Endothelial cell (in vitro differentiated cells): ENCODE results near the gene TMEM181. TPM values are rescaled to one million over a fixed set of nuclear protein-coding genes. Genes with fewer than 3 reads are reported as not detected.
A peak's percentile ranks its signal among the peaks of the same experiment; 100 is the strongest.

Experiments used
- DNase-seq: peaks from one replicate; pipeline ENCODE4 v3.0.0; 2021; ENCODE audit warnings: low spot score
- H3K27ac Mint-ChIP-seq: one replicate; pipeline ENCODE4 v1.8.0; 2021; ENCODE audit warnings: mixed read lengths, inconsistent platforms; ENCODE audit not compliant: unreplicated experiment
- H3K27me3 Mint-ChIP-seq: one replicate; pipeline ENCODE4 v1.8.0; 2021; ENCODE audit warnings: mild to moderate bottlenecking, moderate library complexity, mixed read lengths, inconsistent platforms; ENCODE audit not compliant: unreplicated experiment
- H3K36me3 Mint-ChIP-seq: one replicate; pipeline ENCODE4 v1.8.0; 2021; ENCODE audit warnings: mild to moderate bottlenecking, low read depth, mixed read lengths, inconsistent platforms; ENCODE audit not compliant: unreplicated experiment
- H3K4me1 Mint-ChIP-seq: one replicate; pipeline ENCODE4 v1.8.0; 2021; ENCODE audit warnings: mild to moderate bottlenecking, mixed read lengths, inconsistent platforms; ENCODE audit not compliant: unreplicated experiment
- H3K4me3 Mint-ChIP-seq: one replicate; pipeline ENCODE4 v1.8.0; 2021; ENCODE audit warnings: mild to moderate bottlenecking, mixed read lengths, inconsistent platforms; ENCODE audit not compliant: unreplicated experiment
- H3K9me3 Mint-ChIP-seq: one replicate; pipeline ENCODE4 v1.8.0; 2021; ENCODE audit warnings: mixed read lengths, inconsistent platforms; ENCODE audit not compliant: unreplicated experiment
- total RNA-seq: library from RNA; stranded (reverse); fragmentation: NEBNext Ultra II Directional; extraction: Animal tissue kit (Norgen Biotek cat#: 25700); gene quantifications from one replicate; pipeline ENCODE4 v1.2.1, GENCODE V29; 2021; ENCODE audit not compliant: unreplicated experiment
- TF ChIP-seq, protein P1 (sequence below): fragments of 200-600 bp; sonication (generic); IDR thresholded peaks from one replicate; pipeline ENCODE4 v1.5.0; 2021; ENCODE audit warnings: antibody characterized with exemption; ENCODE audit not compliant: unreplicated experiment

Gene TMEM181
- total RNA-seq, 1 donor from 2014 or later, result 29.5 TPM

DNA sequence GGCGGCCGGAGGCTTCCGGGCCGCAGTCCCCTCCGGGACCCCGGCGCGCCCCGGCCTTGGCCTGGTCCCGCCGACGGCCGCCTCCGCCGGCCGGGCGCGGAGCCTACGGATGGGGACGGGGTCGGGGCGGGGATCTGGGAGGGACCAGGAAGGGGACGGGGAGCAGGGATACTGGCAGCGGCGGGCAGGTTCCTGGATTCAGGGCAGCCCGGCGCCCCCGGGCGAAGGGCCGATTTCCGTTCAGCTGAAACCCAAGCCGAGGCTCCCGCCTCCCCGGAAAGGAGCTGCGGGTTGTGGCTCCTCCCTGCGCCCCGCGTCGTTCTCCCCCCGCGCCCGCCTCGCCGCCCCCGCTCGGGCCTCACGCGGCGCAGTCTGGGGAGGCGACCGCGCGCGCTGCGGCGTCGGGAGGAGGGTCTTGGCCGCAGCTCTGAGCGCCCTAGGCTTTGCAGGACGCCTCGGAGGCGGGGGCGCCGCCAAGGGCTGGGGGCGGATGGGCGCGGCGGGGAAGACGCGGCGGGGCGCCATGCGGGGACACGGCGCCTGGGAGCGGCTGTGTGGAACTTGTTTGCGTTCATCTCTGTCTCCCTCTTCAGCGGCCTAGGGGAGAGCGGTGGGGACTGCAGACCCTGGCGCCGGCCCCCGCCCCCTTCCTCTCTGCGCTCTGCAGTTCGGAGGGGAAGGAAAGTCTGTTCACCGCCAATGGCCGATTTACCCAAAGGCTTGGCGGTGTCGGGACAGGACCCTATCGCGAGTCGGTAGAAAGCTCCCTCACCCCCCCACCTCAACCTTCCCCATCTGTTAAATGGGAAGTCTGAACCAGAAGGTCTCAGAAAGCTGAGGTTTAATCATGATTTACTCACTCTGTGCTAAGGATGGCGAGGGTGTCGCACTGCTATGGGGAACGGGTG lies 22.7 kb upstream of the TMEM181 start:
- no peaks in the 10 kb centered on the region for H3K36me3 Mint-ChIP-seq
- H3K4me3 Mint-ChIP-seq, result peak overlapping the region; percentile 83
- H3K4me1 Mint-ChIP-seq, result no peaks in the 10 kb centered on the region
- TF ChIP-seq, protein P1, sequence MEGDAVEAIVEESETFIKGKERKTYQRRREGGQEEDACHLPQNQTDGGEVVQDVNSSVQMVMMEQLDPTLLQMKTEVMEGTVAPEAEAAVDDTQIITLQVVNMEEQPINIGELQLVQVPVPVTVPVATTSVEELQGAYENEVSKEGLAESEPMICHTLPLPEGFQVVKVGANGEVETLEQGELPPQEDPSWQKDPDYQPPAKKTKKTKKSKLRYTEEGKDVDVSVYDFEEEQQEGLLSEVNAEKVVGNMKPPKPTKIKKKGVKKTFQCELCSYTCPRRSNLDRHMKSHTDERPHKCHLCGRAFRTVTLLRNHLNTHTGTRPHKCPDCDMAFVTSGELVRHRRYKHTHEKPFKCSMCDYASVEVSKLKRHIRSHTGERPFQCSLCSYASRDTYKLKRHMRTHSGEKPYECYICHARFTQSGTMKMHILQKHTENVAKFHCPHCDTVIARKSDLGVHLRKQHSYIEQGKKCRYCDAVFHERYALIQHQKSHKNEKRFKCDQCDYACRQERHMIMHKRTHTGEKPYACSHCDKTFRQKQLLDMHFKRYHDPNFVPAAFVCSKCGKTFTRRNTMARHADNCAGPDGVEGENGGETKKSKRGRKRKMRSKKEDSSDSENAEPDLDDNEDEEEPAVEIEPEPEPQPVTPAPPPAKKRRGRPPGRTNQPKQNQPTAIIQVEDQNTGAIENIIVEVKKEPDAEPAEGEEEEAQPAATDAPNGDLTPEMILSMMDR, result no peak
- DNase-seq, result peak; percentile 55
- H3K27ac Mint-ChIP-seq, result no peak overlapping the region
- peaks cover 3% of the 10 kb centered on the region for H3K27me3 Mint-ChIP-seq
- no peaks in the 10 kb centered on the region for H3K9me3 Mint-ChIP-seq

DNA sequence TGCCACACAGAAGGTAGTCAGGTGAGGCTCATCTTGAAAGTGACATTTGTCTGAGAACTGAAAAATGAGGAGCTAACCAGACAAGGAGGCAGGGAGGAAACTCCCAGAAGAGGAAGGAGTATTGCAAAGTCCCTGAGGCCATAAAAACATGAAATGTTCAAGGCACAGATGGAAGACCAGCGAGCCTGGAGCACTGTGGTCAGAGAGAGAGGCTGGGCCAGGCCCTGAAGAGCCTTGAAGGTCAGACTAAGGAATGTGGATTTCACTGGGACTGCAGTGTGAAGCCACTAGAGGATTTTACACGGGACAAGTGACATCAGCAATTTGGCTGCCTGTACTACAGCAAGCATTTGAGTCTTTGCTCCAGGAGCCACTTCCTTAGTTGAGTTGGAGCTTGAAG lies 21.1 kb upstream of the TMEM181 start:
- Mint-ChIP-seq H3K36me3 (no peaks in the 10 kb centered on the region), H3K27ac (no peak overlapping the region)

DNA sequence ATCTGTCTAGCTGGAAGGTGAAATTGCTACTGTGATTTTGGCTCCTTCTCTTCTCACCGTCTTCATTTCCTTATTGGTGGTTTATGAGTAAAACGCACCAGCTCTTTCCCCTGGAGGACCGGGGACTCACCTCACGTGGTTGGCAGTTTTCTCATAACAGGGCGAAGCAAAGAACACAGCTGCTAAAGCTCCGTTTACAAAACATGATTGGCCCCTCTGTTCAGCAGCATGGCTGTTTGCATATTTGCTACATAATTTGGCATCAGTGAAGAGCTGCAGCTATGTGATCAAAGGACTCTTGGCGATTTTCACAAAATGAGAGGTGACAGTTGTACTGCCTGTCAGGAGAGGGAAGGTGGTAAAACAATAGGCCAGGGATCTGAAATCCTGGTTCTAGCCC lies 20.5 kb upstream of the TMEM181 start:
- DNase-seq, result no peak
- Mint-ChIP-seq H3K9me3 (no peaks in the 10 kb centered on the region), H3K27ac (no peak overlapping the region), H3K4me3 (no peak overlapping the region), H3K27me3 (peaks cover 3% of the 10 kb centered on the region), H3K36me3 (peaks cover under 1% of the 10 kb centered on the region), H3K4me1 (peaks cover 2% of the 10 kb centered on the region)
- TF ChIP-seq, protein P1, result no peak

More for the DNA sequence above, 21.1 kb upstream of the TMEM181 start:
- no peaks in the 10 kb centered on the region for H3K4me1 Mint-ChIP-seq
- DNase-seq, result no peak
- peaks cover 3% of the 10 kb centered on the region for H3K27me3 Mint-ChIP-seq
- no peak overlapping the region for H3K4me3 Mint-ChIP-seq
- TF ChIP-seq, protein P1, result no peak
- no peaks in the 10 kb centered on the region for H3K9me3 Mint-ChIP-seq

DNA sequence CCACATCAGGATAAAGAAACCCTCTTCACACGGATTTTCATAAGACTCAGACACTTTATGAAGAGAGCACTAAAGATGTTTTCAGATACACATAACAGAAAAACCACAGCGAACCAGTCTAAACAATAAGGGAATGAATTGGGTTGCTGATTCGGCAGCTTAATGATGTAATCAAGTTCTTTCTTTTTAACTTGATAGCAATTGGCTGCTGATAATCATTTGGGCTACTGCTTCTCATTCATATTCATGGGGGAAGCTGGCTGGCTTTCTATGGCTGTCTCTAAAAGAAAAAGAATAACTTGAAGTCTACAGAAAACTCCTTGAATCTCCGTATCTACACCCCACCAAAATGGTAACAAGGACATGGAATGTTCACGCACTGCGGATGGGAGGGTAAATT lies 20.0 kb upstream of the TMEM181 start:
- H3K9me3 Mint-ChIP-seq, result no peaks in the 10 kb centered on the region
- peaks cover 2% of the 10 kb centered on the region for H3K4me1 Mint-ChIP-seq
- no peak for DNase-seq
- H3K27ac Mint-ChIP-seq, result no peak overlapping the region
- H3K27me3 Mint-ChIP-seq, result peaks cover 3% of the 10 kb centered on the region
- H3K36me3 Mint-ChIP-seq, result peaks cover 5% of the 10 kb centered on the region
- peak overlapping the region; percentile 42 for H3K4me3 Mint-ChIP-seq
- TF ChIP-seq, protein P1, result no peak

DNA sequence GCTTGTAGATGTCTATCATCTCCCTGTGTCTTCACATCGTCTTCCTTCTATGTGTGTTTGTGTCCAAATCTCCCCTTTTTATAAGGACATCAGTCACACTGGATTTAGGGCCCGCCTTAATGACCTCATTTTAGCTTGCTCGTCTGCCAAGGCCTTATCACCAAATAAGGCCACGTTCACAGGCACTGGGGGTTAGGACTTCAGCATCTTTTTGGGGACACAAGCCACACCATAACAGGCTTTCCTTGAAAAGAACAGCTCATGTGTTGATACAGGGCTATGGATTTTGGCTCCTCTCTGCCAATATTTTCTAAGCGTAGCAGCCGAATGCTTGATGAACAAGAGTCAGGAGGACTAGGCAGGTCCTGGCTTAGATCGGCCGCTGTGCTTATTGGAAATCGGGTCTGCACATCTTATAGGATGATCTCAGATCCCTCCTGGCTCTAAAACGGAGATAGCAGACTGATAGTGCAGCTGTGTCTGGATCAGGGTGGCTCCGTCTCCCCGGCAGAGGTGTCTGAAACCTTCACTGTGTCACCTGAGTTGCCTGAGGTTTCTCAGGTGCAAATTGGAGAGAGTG lies 16.2 kb upstream of the TMEM181 start:
- Mint-ChIP-seq H3K36me3 (peaks cover 15% of the 10 kb centered on the region), H3K27me3 (peaks cover 3% of the 10 kb centered on the region), H3K4me3 (peak overlapping the region; percentile 31), H3K4me1 (peaks cover 14% of the 10 kb centered on the region), H3K9me3 (no peaks in the 10 kb centered on the region), H3K27ac (no peak overlapping the region)
- TF ChIP-seq, protein P1, result no peak
- no peak for DNase-seq
